Measurements from ENCODE around the gene LRRC72. TPM values are rescaled to one million over a fixed set of nuclear protein-coding genes. Genes with fewer than 3 reads are reported as not detected.
A peak's percentile ranks its signal among the peaks of the same experiment; 100 is the strongest.

LRRC72 gene
- total RNA-seq, 1 experiment from 2014 or later, result not detected

- no TSS peak for BruUV-seq (replicated peaks)
These were observed 61.2 kb downstream of the LRRC72 start for GRCh38 chr7:16587790-16588189.

GRCh38 chr7:16589881-16590280 is 63.3 kb downstream of the LRRC72 start:
- TF ChIP-seq CTCF (conservative IDR thresholded peaks at IDR 0.05; ENCODE audit: low read depth, low read length) (no peak), EZH2phosphoT487 (IDR thresholded peaks at IDR 0.05; ENCODE audit: borderline replicate concordance, low read length) (no peak), EZH2 (IDR thresholded peaks at IDR 0.05; ENCODE audit: low read length, unreplicated experiment) (no peak)
- BruUV-seq (replicated peaks), result no TSS peak

More at GRCh38 chr7:16587790-16588189, 61.2 kb downstream of the LRRC72 start:
- H3K4me3 ChIP-seq (ENCODE audit: low read length), result no peak overlapping the region
- H3K27me3 ChIP-seq (ENCODE audit: low read length), result no peaks in the 10 kb centered on the region
- intact Hi-C loops (cut with micrococcal nuclease), result no loop called here
- H2AFZ ChIP-seq (ENCODE audit: low read length), result no peak overlapping the region
- H3K27ac ChIP-seq (ENCODE audit: low read length), result no peak overlapping the region
- H3K36me3 ChIP-seq (ENCODE audit: low read depth, low read length), result no peaks in the 10 kb centered on the region
- CTCF ChIA-PET, result no interaction called here
- H3K4me1 ChIP-seq (ENCODE audit: insufficient read depth, low read length), result no peaks in the 10 kb centered on the region
- ATAC-seq (no peak), DNase-seq (no peak)
- TF ChIP-seq EZH2phosphoT487 (IDR thresholded peaks at IDR 0.05; ENCODE audit: borderline replicate concordance, low read length) (no peak), EZH2 (IDR thresholded peaks at IDR 0.05; ENCODE audit: low read length, unreplicated experiment) (no peak), CTCF (conservative IDR thresholded peaks at IDR 0.05; ENCODE audit: low read depth, low read length) (no peak)
- no peaks in the 10 kb centered on the region for H3K79me2 ChIP-seq (ENCODE audit: low read length)
- H3K9me3 ChIP-seq (ENCODE audit: low read length), result no peaks in the 10 kb centered on the region
- no peaks in the 10 kb centered on the region for H3K9me2 ChIP-seq (replicated peaks; ENCODE audit: low read length)
- no peak overlapping the region for H3K9ac ChIP-seq (ENCODE audit: low read length)
- H4K20me1 ChIP-seq (ENCODE audit: low read length), result no peaks in the 10 kb centered on the region
- POLR2A ChIA-PET (ENCODE audit: unreplicated experiment), result no interaction called here
- H3F3A ChIP-seq (ENCODE audit: low read length, unreplicated experiment), result no peaks in the 10 kb centered on the region
- no peak overlapping the region for H3K4me2 ChIP-seq (ENCODE audit: low read length)

GRCh38 chr7:16590424-16590823 is 63.8 kb downstream of the LRRC72 start:
- TF ChIP-seq EZH2phosphoT487 (IDR thresholded peaks at IDR 0.05; ENCODE audit: borderline replicate concordance, low read length), result no peak
- no peak for TF ChIP-seq EZH2 (IDR thresholded peaks at IDR 0.05; ENCODE audit: low read length, unreplicated experiment)
- no peak for TF ChIP-seq CTCF (conservative IDR thresholded peaks at IDR 0.05; ENCODE audit: low read depth, low read length)
- intact Hi-C loops (cut with micrococcal nuclease), result no loop called here

More at GRCh38 chr7:16589881-16590280, 63.3 kb downstream of the LRRC72 start:
- H3K4me1 ChIP-seq (ENCODE audit: insufficient read depth, low read length), result peaks cover 4% of the 10 kb centered on the region; the same call in 1 of the 2 replicates
- no peaks in the 10 kb centered on the region for H3F3A ChIP-seq (ENCODE audit: low read length, unreplicated experiment)
- no peak overlapping the region for H2AFZ ChIP-seq (ENCODE audit: low read length)
- no peaks in the 10 kb centered on the region for H3K79me2 ChIP-seq (ENCODE audit: low read length)
- CTCF ChIA-PET, result interaction anchor here (0.7 kb wide), 1 partner anchor 105 kb away, joined by 3 read pairs; no protein-coding TSS in a partner anchor
- no peak overlapping the region for H3K27ac ChIP-seq (ENCODE audit: low read length)
- H3K9me3 ChIP-seq (ENCODE audit: low read length), result no peaks in the 10 kb centered on the region
- DNase-seq, result no peak
- H3K36me3 ChIP-seq (ENCODE audit: low read depth, low read length), result no peaks in the 10 kb centered on the region
- H3K4me3 ChIP-seq (ENCODE audit: low read length), result no peak overlapping the region
- intact Hi-C loops (cut with micrococcal nuclease), result no loop called here
- POLR2A ChIA-PET (ENCODE audit: unreplicated experiment), result no interaction called here
- ATAC-seq, result peak; percentile 33; the same call in 1 of the 2 replicates
- no peaks in the 10 kb centered on the region for H3K27me3 ChIP-seq (ENCODE audit: low read length)
- no peak overlapping the region for H3K4me2 ChIP-seq (ENCODE audit: low read length)
- no peaks in the 10 kb centered on the region for H4K20me1 ChIP-seq (ENCODE audit: low read length)
- no peak overlapping the region for H3K9ac ChIP-seq (ENCODE audit: low read length)
- no peaks in the 10 kb centered on the region for H3K9me2 ChIP-seq (replicated peaks; ENCODE audit: low read length)

More at GRCh38 chr7:16590424-16590823, 63.8 kb downstream of the LRRC72 start:
- Histone ChIP-seq H4K20me1 (ENCODE audit: low read length) (no peaks in the 10 kb centered on the region), H3K4me2 (ENCODE audit: low read length) (no peak overlapping the region), H3F3A (ENCODE audit: low read length, unreplicated experiment) (no peaks in the 10 kb centered on the region), H3K27ac (ENCODE audit: low read length) (no peak overlapping the region), H3K9me2 (replicated peaks; ENCODE audit: low read length) (no peaks in the 10 kb centered on the region), H3K4me3 (ENCODE audit: low read length) (no peak overlapping the region), H3K4me1 (ENCODE audit: insufficient read depth, low read length) (peaks cover 4% of the 10 kb centered on the region; the same call in 1 of the 2 replicates), H3K9me3 (ENCODE audit: low read length) (no peaks in the 10 kb centered on the region), H3K27me3 (ENCODE audit: low read length) (no peaks in the 10 kb centered on the region), H3K36me3 (ENCODE audit: low read depth, low read length) (no peaks in the 10 kb centered on the region), H3K9ac (ENCODE audit: low read length) (no peak overlapping the region), H3K79me2 (ENCODE audit: low read length) (no peaks in the 10 kb centered on the region), H2AFZ (ENCODE audit: low read length) (no peak overlapping the region)
- ATAC-seq (no peak), DNase-seq (no peak)
- BruUV-seq (replicated peaks), result no TSS peak
- ChIA-PET CTCF (no interaction called here), POLR2A (ENCODE audit: unreplicated experiment) (no interaction called here)

Measured in PC-3 (cell line).